Thymus (tissue), 11 donors: Measurements from ENCODE around the gene HNF4A. TPM values are rescaled to one million over a fixed set of nuclear protein-coding genes. Genes with fewer than 3 reads are reported as not detected.
"Not testable (repeated sequence)": the region's sequence is repeated elsewhere in the genome, so short reads cannot be mapped to it uniquely, and the experiment has no call there.

Source experiments
- DNase-seq, 9 donors: peaks; one replicate each; pipeline ENCODE4 v3.0.0-alpha.2; 2013; ENCODE audit warnings: low spot score in 9 of 9, low read depth in 6 of 9, missing footprints in 1 of 9
- H3K27ac ChIP-seq, 2 donors: one replicate each; pipeline ENCODE4 v1.5.1; 2013; ENCODE audit warnings: control low read depth in 1 of 2, low read depth in 1 of 2, low read length in 1 of 2, mild to moderate bottlenecking in 1 of 2, moderate library complexity in 1 of 2
- H3K27me3 ChIP-seq, 2 donors: one replicate each; pipeline ENCODE4 v1.5.1; 2013; ENCODE audit warnings: low read length in 1 of 2; ENCODE audit not compliant: control insufficient read depth in 2 of 2, insufficient read depth in 1 of 2
- H3K36me3 ChIP-seq, 2 donors: one replicate each; pipeline ENCODE4 v1.5.1; 2013; ENCODE audit warnings: low read length in 1 of 2, mild to moderate bottlenecking in 1 of 2, moderate library complexity in 1 of 2; ENCODE audit not compliant: control insufficient read depth in 2 of 2, insufficient read depth in 2 of 2
- H3K4me1 ChIP-seq, 2 donors: one replicate each; pipeline ENCODE4 v1.5.1; 2013; ENCODE audit warnings: low read length in 2 of 2; ENCODE audit not compliant: control insufficient read depth in 2 of 2, insufficient read depth in 2 of 2
- H3K4me3 ChIP-seq, 2 donors: one replicate each; pipeline ENCODE4 v1.5.1; 2013; ENCODE audit warnings: low read length in 2 of 2, control low read depth in 1 of 2, mild to moderate bottlenecking in 1 of 2
- H3K9me3 ChIP-seq, 2 donors: one replicate each; pipeline ENCODE4 v1.5.1; 2013; ENCODE audit warnings: low read length in 1 of 2, mild to moderate bottlenecking in 1 of 2; ENCODE audit not compliant: control insufficient read depth in 2 of 2, insufficient read depth in 1 of 2
- WGBS: extraction: QIAGEN DNeasy Blood & Tissue Kit; methylation state at CpG from one replicate; pipeline ENCODE4 v1.1.7; 2013; 5-methylcytosine and 5-hydroxymethylcytosine counted together
- polyA plus RNA-seq: library from polyadenylated mRNA; stranded (reverse); fragments of 200-250 nt; gene quantifications from one replicate; pipeline ENCODE4 v1.2.3, GENCODE V29; 2013
- total RNA-seq: library from RNA; stranded (reverse); fragments of 120-200 nt; gene quantifications from one replicate; pipeline ENCODE4 v1.2.4, GENCODE V29; 2013
- donor health status: healthy.

The HNF4A gene
- total and polyA plus RNA-seq, 2 donors, result 0.05 to 0.16 TPM

DNA sequence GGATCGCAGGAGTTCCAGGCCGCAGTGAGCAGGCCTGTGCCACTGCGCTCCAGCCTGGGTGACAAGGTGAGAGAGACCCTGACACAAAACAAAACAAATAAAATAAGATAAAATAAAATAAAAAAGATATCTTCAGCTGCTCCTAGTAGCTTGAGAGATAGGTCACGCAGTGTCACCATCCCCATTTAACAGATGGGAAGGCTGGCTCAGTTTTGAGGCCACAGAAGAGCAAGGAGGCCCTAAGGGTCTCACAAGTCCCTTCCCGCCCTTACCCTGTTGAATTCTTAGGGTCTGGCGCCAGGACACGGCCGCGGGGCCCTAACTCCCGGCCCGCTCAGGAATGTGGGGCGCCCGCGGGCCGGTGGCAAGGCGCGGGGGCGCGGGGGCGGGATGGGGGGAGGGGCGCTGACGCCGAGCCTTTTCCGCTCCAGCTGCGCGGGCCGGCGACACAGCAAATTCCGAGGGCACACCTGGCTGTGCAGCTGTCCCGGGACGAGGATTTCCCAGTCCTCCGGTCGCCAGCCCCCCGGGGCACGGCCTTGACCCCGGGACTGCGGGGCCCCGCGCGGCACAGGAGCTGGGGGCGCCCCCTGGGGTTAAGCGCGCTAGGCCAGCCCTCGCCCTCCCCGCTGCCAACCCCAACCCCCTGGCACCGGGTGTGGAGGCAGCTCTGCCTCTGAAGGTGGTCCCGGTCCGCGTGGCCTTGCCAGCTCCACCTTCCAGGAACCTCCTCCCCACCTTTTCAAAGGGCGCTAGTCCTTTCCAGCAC, 28.9 kb upstream of the HNF4A start:
- DNase-seq, result peak in 4 of 9 donors; percentile 11 to 51 (median 26)
- no peak overlapping the region for H3K27ac ChIP-seq
- 14% methylated on average over 50 of the region's 50 CpGs for WGBS
- peaks cover 5 to 10% of the 10 kb centered on the region in 2 donors for H3K4me1 ChIP-seq
- H3K9me3 ChIP-seq, result no peaks in the 10 kb centered on the region
- peaks cover 0 to 22% of the 10 kb centered on the region in 2 donors for H3K27me3 ChIP-seq
- H3K36me3 ChIP-seq, result no peaks in the 10 kb centered on the region
- peak overlapping the region in 1 of 2 donors; percentile 38 for H3K4me3 ChIP-seq

- Histone ChIP-seq H3K4me1 (peaks cover 5 to 10% of the 10 kb centered on the region in 2 donors), H3K27me3 (peaks cover 0 to 22% of the 10 kb centered on the region in 2 donors)
- H3K9me3 ChIP-seq, result not testable (repeated sequence)
These were observed 27.8 kb upstream of the HNF4A start for GRCh38 chr20:44327748-44328147.

GRCh38 chr20:44328428-44328827, 27.1 kb upstream of the HNF4A start:
- Histone ChIP-seq H3K4me1 (peaks cover 5 to 10% of the 10 kb centered on the region in 2 donors), H3K27me3 (peaks cover 0 to 22% of the 10 kb centered on the region in 2 donors), H3K4me3 (no peak overlapping the region), H3K9me3 (no peaks in the 10 kb centered on the region), H3K27ac (no peak overlapping the region), H3K36me3 (no peaks in the 10 kb centered on the region)
- DNase-seq, result no peak
- WGBS, result 94% methylated on average over 4 of the region's 4 CpGs

More at GRCh38 chr20:44327748-44328147, 27.8 kb upstream of the HNF4A start:
- H3K36me3 ChIP-seq, DNase-seq, H3K27ac ChIP-seq, H3K4me3 ChIP-seq: not testable (repeated sequence)
- WGBS, result 96% methylated on average over 7 of the region's 7 CpGs

GRCh38 chr20:44331201-44331600, 24.3 kb upstream of the HNF4A start:
- Histone ChIP-seq H3K27me3 (peaks cover 0 to 26% of the 10 kb centered on the region in 2 donors), H3K27ac (no peak overlapping the region), H3K36me3 (no peaks in the 10 kb centered on the region), H3K4me1 (peaks cover 5 to 10% of the 10 kb centered on the region in 2 donors), H3K4me3 (no peak overlapping the region), H3K9me3 (no peaks in the 10 kb centered on the region)
- DNase-seq, result no peak
- WGBS, result 98% methylated on average over 2 of the region's 2 CpGs

GRCh38 chr20:44334306-44334705, 21.2 kb upstream of the HNF4A start:
- H3K27ac ChIP-seq, result no peak overlapping the region
- H3K9me3 ChIP-seq, result no peaks in the 10 kb centered on the region
- H3K36me3 ChIP-seq, result no peaks in the 10 kb centered on the region
- no peaks in the 10 kb centered on the region for H3K4me1 ChIP-seq
- 75% methylated on average over 8 of the region's 8 CpGs for WGBS
- peaks cover 0 to 27% of the 10 kb centered on the region in 2 donors for H3K27me3 ChIP-seq
- no peak overlapping the region for H3K4me3 ChIP-seq
- no peak for DNase-seq

- Histone ChIP-seq H3K9me3 (no peaks in the 10 kb centered on the region), H3K4me1 (no peaks in the 10 kb centered on the region), H3K4me3 (no peak overlapping the region), H3K27me3 (peaks cover 0 to 27% of the 10 kb centered on the region in 2 donors), H3K27ac (no peak overlapping the region), H3K36me3 (no peaks in the 10 kb centered on the region)
- WGBS, result 91% methylated on average over 4 of the region's 4 CpGs
- DNase-seq, result no peak
These were observed 20.8 kb upstream of the HNF4A start for GRCh38 chr20:44334709-44335108.

GRCh38 chr20:44335675-44336074, 19.8 kb upstream of the HNF4A start:
- H3K4me1 ChIP-seq, result no peaks in the 10 kb centered on the region
- H3K27ac ChIP-seq, result no peak overlapping the region
- H3K36me3 ChIP-seq, result no peaks in the 10 kb centered on the region
- no peak overlapping the region for H3K4me3 ChIP-seq
- no peaks in the 10 kb centered on the region for H3K9me3 ChIP-seq
- H3K27me3 ChIP-seq, result peaks cover 0 to 27% of the 10 kb centered on the region in 2 donors
- DNase-seq, result no peak
- WGBS, result 94% methylated on average over 2 of the region's 2 CpGs

- no peak for DNase-seq
- H3K4me3 ChIP-seq, result no peak overlapping the region
- 38% methylated on average over 15 of the region's 15 CpGs for WGBS
- H3K27ac ChIP-seq, result no peak overlapping the region
- peaks cover 0 to 27% of the 10 kb centered on the region in 2 donors for H3K27me3 ChIP-seq
- H3K9me3 ChIP-seq, result no peaks in the 10 kb centered on the region
- no peaks in the 10 kb centered on the region for H3K4me1 ChIP-seq
- no peaks in the 10 kb centered on the region for H3K36me3 ChIP-seq
These were observed 19.4 kb upstream of the HNF4A start for GRCh38 chr20:44336086-44336485.

GRCh38 chr20:44336725-44337380, 18.6 kb upstream of the HNF4A start, which contains the start of gene R3HDML:
Gene R3HDML (plus strand): TSS chr20:44337043. CDS start chr20:44337158, 115 bp downstream.
- Histone ChIP-seq H3K36me3 (no peaks in the 10 kb centered on the region), H3K4me3 (no peak within 1 kb of the TSS), H3K4me1 (no peaks in the 10 kb centered on the region), H3K27ac (no peak within 1 kb of the TSS), H3K27me3 (peaks cover 0 to 27% of the 10 kb centered on the region in 2 donors), H3K9me3 (no peaks in the 10 kb centered on the region)
- no peak for DNase-seq
- 94% methylated on average over 16 of the region's 16 CpGs for WGBS
